ENCODE measurements around the gene PHLDB3. TPM values are rescaled to one million over a fixed set of nuclear protein-coding genes. Genes with fewer than 3 reads are reported as not detected.
A peak's percentile ranks its signal among the peaks of the same experiment; 100 is the strongest.

PHLDB3 gene
- total RNA-seq, 4 donors from 2014 or later, result 10.3 to 16.2 (median 12.6) TPM

DNA sequence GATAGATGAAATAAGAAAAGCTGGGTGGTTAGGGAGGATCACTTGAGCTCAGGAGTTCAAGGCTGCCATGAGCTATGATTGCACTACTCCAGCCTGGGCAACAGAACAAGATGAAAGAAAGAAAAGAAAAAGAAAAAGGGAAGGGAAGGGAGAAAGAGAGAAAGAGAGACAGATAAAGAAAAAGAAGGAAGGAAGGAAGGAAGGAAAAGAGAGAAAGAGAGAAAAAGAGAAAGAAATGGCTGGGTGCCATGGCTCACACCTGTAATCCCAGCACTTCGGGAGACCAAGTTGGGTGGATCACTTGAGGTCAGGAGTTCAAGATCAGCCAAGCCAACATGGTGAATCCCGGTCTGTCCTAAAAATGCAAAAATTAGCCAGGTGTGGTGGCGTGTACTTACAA is 68.8 kb downstream of the PHLDB3 start:
- H3K4me3 ChIP-seq, result no peak overlapping the region
- H3K36me3 ChIP-seq, result no peaks in the 10 kb centered on the region
- intact Hi-C loops (cut with DNase I), result no loop called here
- no peak for TF ChIP-seq CTCF (IDR thresholded peaks at IDR 0.05)
- no peak for TF ChIP-seq POLR2AphosphoS5 (IDR thresholded peaks at IDR 0.05)
- H3K9me3 ChIP-seq, result no peaks in the 10 kb centered on the region
- WGBS, result 75% methylated on average over 3 of the region's 3 CpGs
- no peak overlapping the region for H3K27ac ChIP-seq (replicated peaks in 1 of 4)
- H3K4me1 ChIP-seq, result peaks cover 0 to 15% (median 9%) of the 10 kb centered on the region in 4 donors
- peaks cover 0 to 6% (median 0%) of the 10 kb centered on the region in 4 donors for H3K27me3 ChIP-seq
- DNase-seq (ENCODE audit: extremely low spot score), result no peak

DNA sequence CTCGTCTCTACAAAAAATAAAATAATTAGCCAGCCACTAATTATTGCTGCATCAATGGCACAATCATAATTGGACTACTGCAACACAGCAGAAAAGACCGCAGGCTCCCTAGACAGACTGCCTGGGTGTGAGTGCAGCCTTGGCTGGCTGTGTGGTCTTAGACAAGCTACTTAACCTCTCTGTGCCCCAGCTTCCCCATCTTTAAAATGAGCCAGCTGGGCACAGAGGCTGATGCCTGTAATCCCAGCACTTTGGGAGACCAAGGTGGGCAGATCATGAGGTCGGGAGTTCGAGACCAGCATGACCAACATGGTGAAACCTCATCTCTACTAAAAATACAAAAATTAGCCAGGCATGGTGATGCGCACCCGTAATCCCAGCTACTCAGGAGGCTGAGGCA is 70.9 kb downstream of the PHLDB3 start:
- H3K27ac ChIP-seq (replicated peaks in 1 of 4), result no peak overlapping the region
- no peaks in the 10 kb centered on the region for H3K36me3 ChIP-seq
- intact Hi-C loops (cut with DNase I), result no loop called here
- no peaks in the 10 kb centered on the region for H3K9me3 ChIP-seq
- WGBS, result 80% methylated on average over 6 of the region's 6 CpGs
- DNase-seq (ENCODE audit: extremely low spot score), result no peak
- H3K4me3 ChIP-seq, result no peak overlapping the region
- TF ChIP-seq POLR2A (IDR thresholded peaks at IDR 0.05; ENCODE audit: low read depth) (no peak), POLR2AphosphoS5 (IDR thresholded peaks at IDR 0.05) (no peak), CTCF (IDR thresholded peaks at IDR 0.05) (no peak), EP300 (IDR thresholded peaks at IDR 0.05) (no peak)
- peaks cover 2 to 21% (median 8%) of the 10 kb centered on the region in 4 donors for H3K4me1 ChIP-seq
- H3K27me3 ChIP-seq, result peaks cover 0 to 6% (median 0%) of the 10 kb centered on the region in 4 donors

DNA sequence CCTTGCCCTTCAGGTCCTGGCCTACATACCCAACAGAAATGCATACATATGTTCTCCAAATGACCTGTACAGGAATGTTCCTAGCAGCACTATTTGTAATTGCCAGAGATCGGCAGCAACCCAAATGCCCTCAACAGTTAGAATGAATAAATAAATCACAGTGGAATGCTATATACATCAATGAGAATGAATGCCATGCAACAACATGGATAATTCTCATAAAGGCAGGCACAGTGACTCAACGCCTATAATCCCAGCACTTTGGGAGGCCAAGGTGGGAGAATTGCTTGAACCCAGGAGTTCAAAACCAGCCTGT is 71.2 kb downstream of the PHLDB3 start:
- no peak for DNase-seq (ENCODE audit: extremely low spot score)
- Histone ChIP-seq H3K9me3 (no peaks in the 10 kb centered on the region), H3K27ac (replicated peaks in 1 of 4) (no peak overlapping the region), H3K27me3 (peaks cover 0 to 6% (median 0%) of the 10 kb centered on the region in 4 donors), H3K36me3 (no peaks in the 10 kb centered on the region), H3K4me1 (peaks cover 0 to 17% (median 7%) of the 10 kb centered on the region in 4 donors), H3K4me3 (no peak overlapping the region)
- WGBS, result 79% methylated on average over 2 of the region's 2 CpGs
- TF ChIP-seq POLR2AphosphoS5 (IDR thresholded peaks at IDR 0.05) (no peak), POLR2A (IDR thresholded peaks at IDR 0.05; ENCODE audit: low read depth) (no peak), CTCF (IDR thresholded peaks at IDR 0.05) (no peak), EP300 (IDR thresholded peaks at IDR 0.05) (no peak)
- intact Hi-C loops (cut with DNase I), result no loop called here

- TF ChIP-seq CTCF (IDR thresholded peaks at IDR 0.05) (no peak), POLR2A (IDR thresholded peaks at IDR 0.05; ENCODE audit: low read depth) (no peak), EP300 (IDR thresholded peaks at IDR 0.05) (no peak), POLR2AphosphoS5 (IDR thresholded peaks at IDR 0.05) (no peak)
- Histone ChIP-seq H3K36me3 (no peaks in the 10 kb centered on the region), H3K9me3 (no peaks in the 10 kb centered on the region), H3K27me3 (no peaks in the 10 kb centered on the region), H3K27ac (replicated peaks in 1 of 4) (no peak overlapping the region), H3K4me1 (peaks cover 0 to 14% (median 5%) of the 10 kb centered on the region in 4 donors), H3K4me3 (no peak overlapping the region)
- intact Hi-C loops (cut with DNase I), result no loop called here
- WGBS, result 81% methylated on average over 9 of the region's 9 CpGs
- no peak for DNase-seq (ENCODE audit: extremely low spot score)
Observed at GRCh38 chr19:43430976-43431375, 73.6 kb downstream of the PHLDB3 start.

- TF ChIP-seq EP300 (IDR thresholded peaks at IDR 0.05), result no peak
- TF ChIP-seq POLR2AphosphoS5 (IDR thresholded peaks at IDR 0.05), result no peak
- no peak for TF ChIP-seq POLR2A (IDR thresholded peaks at IDR 0.05; ENCODE audit: low read depth)
- TF ChIP-seq CTCF (IDR thresholded peaks at IDR 0.05), result no peak
- H3K4me3 ChIP-seq, result no peak overlapping the region
- 45% methylated on average over 6 of the region's 6 CpGs for WGBS
- peak overlapping the region in 1 of 4 donors; percentile 14 for H3K27ac ChIP-seq (replicated peaks in 1 of 4)
- H3K4me1 ChIP-seq, result peaks cover 0 to 14% (median 6%) of the 10 kb centered on the region in 4 donors
- no peaks in the 10 kb centered on the region for H3K9me3 ChIP-seq
- DNase-seq (ENCODE audit: extremely low spot score), result no peak
- H3K36me3 ChIP-seq, result no peaks in the 10 kb centered on the region
- intact Hi-C loops (cut with DNase I), result no loop called here
- H3K27me3 ChIP-seq, result no peaks in the 10 kb centered on the region
Observed at GRCh38 chr19:43430142-43430710, 74.3 kb downstream of the PHLDB3 start.
